Omental fat pad (tissue), 4 donors: Measurements from ENCODE around the gene NIPBL. TPM values are rescaled to one million over a fixed set of nuclear protein-coding genes. Genes with fewer than 3 reads are reported as not detected.

Source experiments
- ATAC-seq: fragments of 150-250 bp; one replicate; pipeline ENCODE4 v1.9.1; 2016; ENCODE audit warnings: mild to moderate bottlenecking, moderate library complexity; ENCODE audit not compliant: low FRiP score
- DNase-seq: peaks from one replicate; pipeline ENCODE4 v3.0.0-alpha.2; 2019; ENCODE audit warnings: low spot score
- total RNA-seq, 4 donors: library from RNA; depleted of rRNA; stranded (reverse); fragments of >200 nt; gene quantifications; one replicate each; pipeline ENCODE4 v1.1.0, GENCODE V29; 2016
- TF ChIP-seq, protein P1 (sequence below), 3 donors: fragments of 450-650 bp; IDR thresholded peaks; one replicate each; pipeline ENCODE4 v1.5.1; 2016 to 2017; ENCODE audit warnings: antibody characterized with exemption in 3 of 3, mild to moderate bottlenecking in 3 of 3, moderate library complexity in 2 of 3

Gene NIPBL
- total RNA-seq, 4 donors from 2014 or later, result 47.9 to 64.2 (median 54.3) TPM

DNA sequence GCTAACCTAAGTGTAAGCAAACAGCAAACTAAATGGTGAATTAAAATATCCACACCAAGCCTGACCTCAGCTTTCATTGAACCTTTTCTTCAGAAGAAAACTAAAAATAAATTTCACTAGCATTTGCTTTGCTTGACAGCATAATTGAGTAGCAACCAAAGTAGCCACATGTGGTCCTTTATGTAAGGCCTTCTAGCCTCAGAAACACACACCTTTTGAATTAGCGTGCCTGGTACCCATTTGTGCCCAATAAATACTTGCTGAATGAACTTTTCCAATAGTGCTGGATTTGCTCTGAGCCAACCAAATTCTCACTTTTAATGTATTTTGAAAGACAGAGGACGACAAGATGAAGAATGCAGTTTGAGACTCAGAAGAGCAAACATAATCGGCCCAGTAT is 2.1 kb upstream of the NIPBL start:
- DNase-seq (no peak), ATAC-seq (no peak)
- TF ChIP-seq, protein P1, sequence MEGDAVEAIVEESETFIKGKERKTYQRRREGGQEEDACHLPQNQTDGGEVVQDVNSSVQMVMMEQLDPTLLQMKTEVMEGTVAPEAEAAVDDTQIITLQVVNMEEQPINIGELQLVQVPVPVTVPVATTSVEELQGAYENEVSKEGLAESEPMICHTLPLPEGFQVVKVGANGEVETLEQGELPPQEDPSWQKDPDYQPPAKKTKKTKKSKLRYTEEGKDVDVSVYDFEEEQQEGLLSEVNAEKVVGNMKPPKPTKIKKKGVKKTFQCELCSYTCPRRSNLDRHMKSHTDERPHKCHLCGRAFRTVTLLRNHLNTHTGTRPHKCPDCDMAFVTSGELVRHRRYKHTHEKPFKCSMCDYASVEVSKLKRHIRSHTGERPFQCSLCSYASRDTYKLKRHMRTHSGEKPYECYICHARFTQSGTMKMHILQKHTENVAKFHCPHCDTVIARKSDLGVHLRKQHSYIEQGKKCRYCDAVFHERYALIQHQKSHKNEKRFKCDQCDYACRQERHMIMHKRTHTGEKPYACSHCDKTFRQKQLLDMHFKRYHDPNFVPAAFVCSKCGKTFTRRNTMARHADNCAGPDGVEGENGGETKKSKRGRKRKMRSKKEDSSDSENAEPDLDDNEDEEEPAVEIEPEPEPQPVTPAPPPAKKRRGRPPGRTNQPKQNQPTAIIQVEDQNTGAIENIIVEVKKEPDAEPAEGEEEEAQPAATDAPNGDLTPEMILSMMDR (IDR thresholded peaks at IDR 0.05), result no peak

- peak; percentile 50 for ATAC-seq
- TF ChIP-seq, protein P1 (IDR thresholded peaks at IDR 0.05), result no peak
- DNase-seq, result no peak
Measured at GRCh38 chr5:36875051-36875789, 1.3 kb upstream of the NIPBL start.

DNA sequence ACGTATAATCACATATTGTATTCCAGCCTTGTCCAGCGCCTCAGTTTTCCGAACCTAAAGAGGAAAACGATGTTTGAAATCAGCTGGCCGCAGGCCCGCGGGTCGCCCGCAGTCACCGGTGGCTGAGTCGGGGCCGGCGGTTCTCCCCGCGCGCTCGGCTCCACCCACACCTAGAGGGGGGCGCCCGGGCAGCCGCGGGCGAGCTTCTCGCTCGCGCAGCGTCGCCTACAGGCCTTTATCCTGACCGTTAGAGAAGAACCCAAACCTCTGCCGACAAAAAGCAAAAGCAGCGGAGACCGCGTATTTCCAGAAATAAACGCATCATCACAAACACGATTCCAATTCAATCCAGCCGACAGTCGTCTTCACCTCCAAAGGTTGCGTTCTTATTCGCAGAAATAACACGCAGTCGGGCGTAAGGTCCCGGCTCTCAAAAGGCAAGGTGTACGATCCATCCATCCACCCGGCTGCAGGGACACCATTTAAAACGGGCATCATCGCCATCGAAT is 725 bp upstream of the NIPBL start:
- DNase-seq (peak; percentile 40), ATAC-seq (peak; percentile 85)
- TF ChIP-seq, protein P1 (IDR thresholded peaks at IDR 0.05), result no peak

GRCh38 chr5:36876965-36877666 is 547 bp downstream of the NIPBL start:
- TF ChIP-seq, protein P1 (IDR thresholded peaks at IDR 0.05), result no peak
- DNase-seq (no peak), ATAC-seq (peak; percentile 55)

DNA sequence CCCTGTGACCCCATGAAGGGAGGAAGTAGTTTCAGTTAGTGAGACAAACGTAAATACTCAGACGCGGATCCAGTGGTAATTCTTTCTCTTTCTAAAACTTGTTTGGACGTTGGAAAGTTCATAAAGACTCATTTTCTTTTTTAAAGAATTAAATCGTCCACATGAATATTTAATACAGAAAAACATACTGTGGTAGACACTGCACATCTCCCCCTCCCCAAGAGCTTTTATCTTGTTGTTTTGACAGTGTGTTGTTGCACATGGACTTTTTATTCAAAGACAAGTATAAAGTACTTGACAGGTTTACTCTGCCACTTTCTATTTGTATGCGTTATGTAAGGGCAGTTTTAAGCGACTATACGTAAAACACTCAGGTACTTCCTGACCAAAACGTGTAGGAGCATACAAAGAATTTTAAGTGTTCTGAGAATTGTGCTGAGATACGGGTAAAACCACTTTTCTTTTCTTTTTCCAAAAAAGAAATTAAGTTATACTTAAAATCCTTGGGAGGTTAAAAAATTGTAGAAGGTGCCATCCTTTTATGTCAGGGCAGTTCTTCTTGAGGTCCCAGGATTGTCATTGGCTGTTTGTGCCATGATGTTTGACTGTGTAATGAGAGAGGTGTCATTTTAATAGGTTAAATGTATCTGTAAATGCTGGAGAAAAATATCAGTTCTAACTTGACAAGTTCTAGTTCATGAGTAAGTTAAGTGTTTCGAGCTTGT is 1.3 kb downstream of the NIPBL start:
- TF ChIP-seq, protein P1 (IDR thresholded peaks at IDR 0.05), result no peak
- DNase-seq (no peak), ATAC-seq (no peak)

GRCh38 chr5:36878392-36879082 is 2.0 kb downstream of the NIPBL start:
- ATAC-seq (no peak), DNase-seq (no peak)
- TF ChIP-seq, protein P1 (IDR thresholded peaks at IDR 0.05), result no peak
